GM18861 (cell line): ENCODE results near the gene SLC6A18.
"Not testable (repeated sequence)": the region's sequence is repeated elsewhere in the genome, so short reads cannot be mapped to it uniquely, and the experiment has no call there.

Experiments used
- ATAC-seq: cut with Tn5 transposase; IDR thresholded peaks from one replicate; pipeline ENCODE4 v1.9.1; 2021; ENCODE audit not compliant: unreplicated experiment

Gene SLC6A18

DNA sequence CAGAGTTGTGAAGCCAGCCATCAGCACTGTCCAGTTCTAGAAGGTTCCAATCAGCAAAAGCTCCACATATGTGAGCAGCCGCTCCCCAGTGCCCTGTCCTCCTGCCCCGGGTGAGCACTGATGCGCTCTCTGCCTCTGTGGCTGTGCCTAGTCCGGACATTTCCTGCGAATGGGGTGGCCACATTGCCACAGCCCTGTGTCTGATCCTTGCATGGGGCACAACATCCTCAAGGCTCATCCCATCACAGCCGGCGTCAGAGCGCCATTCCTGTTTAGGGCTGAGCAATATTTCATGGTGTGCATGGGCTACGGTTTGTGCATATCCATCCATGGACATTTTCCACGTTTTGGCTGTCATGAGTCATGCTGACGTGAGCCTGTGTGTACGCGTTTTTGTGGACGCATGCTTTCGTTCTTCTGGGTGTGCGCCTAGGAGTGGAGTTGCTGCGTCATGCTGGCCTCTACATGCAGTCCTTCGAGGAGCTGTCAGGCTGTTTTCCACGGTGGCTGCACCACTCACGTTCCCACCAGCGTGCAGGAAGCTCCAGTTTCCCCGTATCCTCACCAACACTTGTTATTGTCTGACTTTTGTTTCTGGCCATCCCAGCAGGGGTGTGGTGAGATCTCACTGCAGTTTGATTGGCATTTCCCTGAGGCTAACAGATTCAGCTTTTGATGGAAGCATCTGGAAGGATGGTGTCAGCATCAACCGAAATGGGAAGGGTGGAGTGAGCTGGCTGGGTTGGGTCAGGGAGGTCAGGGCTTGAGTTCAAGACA lies 9.7 kb upstream of the SLC6A18 start:
- no peak for ATAC-seq

DNA sequence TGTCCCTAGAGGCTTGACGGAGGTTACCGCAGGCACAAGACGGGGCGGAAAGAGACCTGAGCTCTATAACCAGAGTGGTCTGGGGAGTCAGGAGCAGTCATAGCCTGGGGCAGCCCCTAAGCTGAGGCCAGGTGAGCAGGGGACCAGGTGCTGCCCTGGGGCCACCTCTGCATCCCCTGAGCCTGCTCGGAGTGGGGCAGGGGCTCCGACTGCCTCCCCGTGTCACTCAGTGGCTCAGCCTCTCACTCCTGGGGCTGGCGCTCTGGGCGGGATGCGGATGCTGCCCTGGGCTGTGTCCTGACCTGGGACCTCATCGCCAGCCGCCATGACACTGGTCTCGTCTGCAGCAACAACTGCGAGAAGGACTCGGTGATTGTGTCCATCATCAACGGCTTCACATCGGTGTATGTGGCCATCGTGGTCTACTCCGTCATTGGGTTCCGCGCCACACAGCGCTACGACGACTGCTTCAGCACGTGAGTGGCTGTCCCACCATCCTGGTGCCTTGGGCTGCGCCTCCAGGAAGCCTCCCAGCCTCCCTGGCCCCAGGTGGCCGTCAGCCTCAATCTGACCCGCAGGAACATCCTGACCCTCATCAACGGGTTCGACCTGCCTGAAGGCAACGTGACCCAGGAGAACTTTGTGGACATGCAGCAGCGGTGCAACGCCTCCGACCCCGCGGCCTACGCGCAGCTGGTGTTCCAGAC lies 8.8 kb upstream of the SLC6A18 start:
- ATAC-seq, result no peak

GRCh38 chr5:1216918-1217295 lies 8.3 kb upstream of the SLC6A18 start:
- no peak for ATAC-seq

DNA sequence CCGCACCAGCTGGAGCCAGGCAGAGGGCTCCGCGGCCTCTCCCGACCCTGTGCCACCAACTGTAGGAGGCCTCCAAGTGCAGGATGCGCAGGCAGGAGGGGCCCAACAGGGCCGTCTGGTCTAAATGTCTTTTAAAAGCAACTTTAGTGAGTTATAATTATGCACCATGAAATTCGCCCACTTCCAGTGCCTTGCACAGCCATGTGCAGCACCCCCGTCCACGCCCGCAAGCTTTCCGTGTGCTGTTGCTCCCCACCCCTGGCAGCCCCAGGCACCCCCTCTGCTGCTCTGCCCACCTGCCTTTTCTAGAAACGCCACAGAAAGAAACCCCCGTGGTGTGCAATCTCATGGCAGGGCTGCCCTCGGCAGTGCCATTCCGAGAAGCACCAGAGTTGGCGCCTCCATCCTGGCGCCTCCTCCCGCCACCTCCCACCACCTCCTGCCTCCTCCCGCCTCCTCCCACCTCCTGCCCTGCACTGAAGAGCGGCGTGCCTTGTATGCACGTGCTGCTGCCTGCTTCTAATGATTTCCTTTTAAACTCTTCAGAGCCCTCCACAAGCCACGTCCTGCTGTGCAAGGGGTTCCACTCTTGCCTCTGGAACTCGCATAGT lies 7.5 kb upstream of the SLC6A18 start:
- ATAC-seq, result no peak

- no peak for ATAC-seq
These were observed 6.7 kb upstream of the SLC6A18 start for GRCh38 chr5:1218351-1219080.

- ATAC-seq, result no peak
These were observed 5.9 kb upstream of the SLC6A18 start for GRCh38 chr5:1219098-1219767.

GRCh38 chr5:1219768-1220100 lies 5.4 kb upstream of the SLC6A18 start:
- no peak for ATAC-seq

DNA sequence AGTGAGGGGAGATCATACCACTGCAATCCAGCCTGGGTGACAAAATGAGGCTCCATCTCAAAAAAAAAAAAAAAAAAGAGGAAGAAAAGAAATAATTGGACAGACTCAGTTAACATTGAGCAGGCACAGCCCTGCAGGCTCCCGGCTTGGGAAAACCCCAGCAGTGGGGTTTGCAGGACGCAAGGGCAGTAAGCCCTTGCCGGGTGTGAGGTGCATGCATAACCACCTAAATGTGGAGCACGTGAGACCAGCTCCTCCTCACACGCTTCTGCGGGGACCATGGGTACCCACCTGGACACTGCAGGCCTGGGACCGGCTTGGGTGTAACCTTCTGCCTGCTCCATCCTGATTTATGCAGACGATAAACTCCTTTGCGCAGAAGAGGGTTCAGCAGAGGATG lies 4.8 kb upstream of the SLC6A18 start:
- no peak for ATAC-seq

DNA sequence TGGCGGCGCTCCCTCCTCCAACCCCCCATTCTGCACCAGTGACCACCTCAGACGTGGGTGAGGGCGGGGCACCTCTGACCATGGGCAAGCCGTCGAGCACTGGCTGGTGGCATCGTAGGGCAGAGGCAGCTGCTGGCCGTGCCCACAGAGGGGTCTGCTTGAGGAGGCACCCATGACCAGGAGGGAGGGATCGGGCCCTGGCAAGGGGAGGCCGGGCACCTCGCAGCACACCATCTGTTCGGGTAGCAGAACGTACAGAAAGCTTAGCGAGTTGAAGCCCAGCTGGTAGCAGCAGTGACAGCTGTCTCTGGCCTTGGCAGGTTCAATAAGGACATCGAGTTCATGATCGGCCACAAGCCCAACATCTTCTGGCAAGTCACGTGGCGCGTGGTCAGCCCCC lies 4.3 kb upstream of the SLC6A18 start:
- ATAC-seq, result no peak

- ATAC-seq, result no peak
These were observed 3.5 kb upstream of the SLC6A18 start for GRCh38 chr5:1221721-1222120.

GRCh38 chr5:1222147-1222546 lies 3.0 kb upstream of the SLC6A18 start:
- ATAC-seq, result no peak

GRCh38 chr5:1222621-1223277 lies 2.4 kb upstream of the SLC6A18 start:
- no peak for ATAC-seq

GRCh38 chr5:1223278-1223670 lies 1.9 kb upstream of the SLC6A18 start:
- ATAC-seq, result no peak

DNA sequence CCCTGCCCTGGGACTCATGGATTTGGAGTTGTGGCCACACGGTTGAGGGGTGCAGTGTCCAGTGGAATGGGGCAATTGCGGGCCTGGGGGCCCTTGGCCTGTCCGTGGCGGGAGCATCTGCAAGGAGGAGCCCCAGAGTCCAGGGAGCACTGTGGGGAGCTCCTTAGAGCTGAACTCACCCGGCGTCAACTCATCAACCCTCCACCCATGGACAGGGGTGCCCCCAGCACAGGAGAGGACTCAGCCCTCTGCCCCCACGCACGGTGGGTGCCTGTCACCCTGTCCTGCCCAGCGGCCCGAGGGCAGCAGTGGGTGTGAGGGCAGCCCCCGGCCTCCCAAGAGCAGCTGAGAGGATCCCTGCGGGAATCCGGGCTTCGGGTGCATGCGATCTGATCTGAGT lies 550 bp upstream of the SLC6A18 start:
- ATAC-seq, result no peak

- ATAC-seq, result no peak
These were observed 1.1 kb downstream of the SLC6A18 start for GRCh38 chr5:1226231-1226630.

DNA sequence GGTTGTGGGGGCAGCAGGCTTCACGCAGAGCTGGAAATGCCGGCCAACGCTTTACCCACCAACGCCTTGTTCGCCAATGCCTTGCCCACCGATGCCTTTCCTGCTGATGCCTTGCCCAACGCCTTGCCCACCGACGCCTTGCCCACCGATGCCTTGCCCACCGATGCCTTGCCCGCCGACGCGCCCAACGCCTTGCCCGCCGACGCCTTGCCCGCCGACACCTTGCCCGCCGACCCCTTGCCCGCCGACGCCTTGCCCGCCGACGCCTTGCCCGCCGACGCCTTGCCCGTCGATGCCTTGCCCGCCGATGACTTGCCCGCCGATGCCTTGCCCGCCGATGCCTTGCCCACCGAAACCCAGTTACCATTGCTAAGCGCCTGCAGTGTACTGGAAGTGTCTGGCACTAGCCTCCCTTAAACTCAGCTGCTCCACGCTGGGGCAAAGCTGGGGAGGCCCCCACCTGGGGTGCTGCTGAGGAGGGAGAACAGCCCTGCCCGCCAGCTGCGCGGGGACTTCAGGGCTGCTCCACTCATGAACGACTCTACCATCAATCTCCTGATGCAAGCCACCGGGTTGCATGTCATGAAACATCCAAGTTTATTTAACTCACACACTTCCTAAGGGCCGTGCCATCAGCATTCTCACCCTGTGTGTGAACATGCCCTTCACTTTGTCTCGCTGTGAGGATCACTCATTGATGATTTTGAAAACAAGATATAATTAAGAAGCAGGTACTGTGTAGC lies 1.8 kb downstream of the SLC6A18 start:
- ATAC-seq, result no peak

DNA sequence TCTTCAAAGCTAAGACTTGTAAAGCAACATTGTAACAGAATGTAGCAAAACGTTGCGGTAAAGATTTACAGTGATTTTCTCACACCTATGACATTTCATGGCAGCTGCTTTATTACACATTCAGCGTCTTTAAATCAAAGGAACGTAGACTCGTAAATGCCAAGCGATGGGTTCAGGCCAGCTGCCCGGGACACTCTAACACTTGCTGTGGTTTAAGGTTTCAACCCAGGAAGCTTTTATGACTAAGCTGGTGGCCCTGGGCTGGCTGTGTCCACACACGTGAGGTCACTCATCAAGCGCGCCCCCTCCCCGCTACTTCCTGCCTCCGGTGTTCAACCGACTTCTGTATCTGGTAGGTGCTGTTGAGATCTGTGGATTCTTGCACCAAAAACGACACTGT lies 2.5 kb downstream of the SLC6A18 start:
- ATAC-seq, result no peak

- ATAC-seq, result no peak
These were observed 2.9 kb downstream of the SLC6A18 start for GRCh38 chr5:1228120-1228519.

DNA sequence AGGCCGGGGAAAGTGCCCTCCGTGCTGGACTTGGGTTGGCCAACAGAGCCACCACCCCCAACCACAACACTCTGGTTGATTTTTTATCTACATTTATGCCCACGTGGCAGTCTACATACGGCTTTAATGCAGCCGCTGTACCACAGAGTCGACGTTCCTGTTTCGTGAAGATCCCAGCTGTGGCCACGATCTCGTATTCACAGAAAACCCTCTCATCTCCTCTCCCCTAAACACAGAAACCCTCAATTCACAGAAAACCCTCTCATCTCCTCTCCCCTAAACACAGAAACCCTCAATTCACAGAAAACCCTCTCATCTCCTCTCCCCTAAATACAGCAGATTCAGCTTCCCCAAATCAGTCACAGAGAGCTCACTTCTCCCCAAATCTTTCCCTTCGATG lies 3.8 kb downstream of the SLC6A18 start:
- ATAC-seq, result not testable (repeated sequence)

DNA sequence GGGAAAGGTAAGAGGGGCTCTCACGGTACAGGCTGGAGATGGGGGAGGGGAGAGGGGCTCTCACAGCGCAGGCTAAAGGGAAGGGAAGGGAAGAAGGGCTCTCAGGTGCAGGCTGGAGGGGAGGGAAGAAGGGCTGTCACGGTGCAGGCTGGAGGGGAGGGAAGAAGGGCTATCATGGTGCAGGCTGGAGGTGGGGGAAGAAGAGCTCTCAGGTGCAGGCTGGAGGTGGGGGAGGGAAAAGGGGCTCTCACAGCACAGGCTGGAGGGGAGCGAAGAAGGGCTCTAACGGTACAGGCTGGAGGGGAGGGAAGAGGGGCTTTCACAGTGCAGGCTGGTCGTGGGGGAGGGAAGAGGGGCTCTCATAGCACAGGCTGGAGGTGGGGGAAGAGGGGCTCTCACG lies 4.6 kb downstream of the SLC6A18 start:
- ATAC-seq, result no peak
